GM12865 (cell line): Measurements from ENCODE around the gene DPYSL4.

Experiments used
- DNase-seq: peaks from one replicate; pipeline ENCODE4 v3.0.0; 2010; ENCODE audit warnings: low read depth
- H3K4me3 ChIP-seq: 2 replicates; pipeline ENCODE4 v1.5.1; 2011; ENCODE audit warnings: mild to moderate bottlenecking, low read depth, low read length, control low read depth
- TF ChIP-seq, protein P1 (sequence below): IDR thresholded peaks from 2 replicates; pipeline ENCODE4 v1.5.1; 2011; ENCODE audit warnings: low read length, control low read depth, low read depth, inconsistent platforms; ENCODE audit not compliant: insufficient read depth; ENCODE audit errors: missing control alignments

DPYSL4 gene

DNA sequence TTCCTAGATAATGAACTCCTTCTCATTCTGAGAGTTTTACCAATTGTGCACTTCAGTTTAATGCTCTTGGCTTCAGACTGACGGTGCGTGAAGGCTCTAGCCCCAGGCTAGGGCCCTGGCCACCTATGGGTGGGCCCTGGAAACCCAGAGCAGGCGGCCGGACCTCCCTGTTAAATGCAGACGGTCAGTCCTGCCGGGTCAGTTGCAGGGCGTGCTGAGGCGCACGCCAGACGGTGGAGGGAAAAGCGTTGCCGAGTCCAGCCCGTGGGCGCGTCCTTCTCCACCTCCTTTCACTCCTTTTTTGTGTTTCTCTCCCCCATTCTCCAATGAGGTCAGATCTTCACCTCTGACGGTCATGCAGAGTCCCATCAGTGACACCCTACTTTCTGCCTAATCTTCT is 2.3 kb downstream of the DPYSL4 start:
- TF ChIP-seq, protein P1, sequence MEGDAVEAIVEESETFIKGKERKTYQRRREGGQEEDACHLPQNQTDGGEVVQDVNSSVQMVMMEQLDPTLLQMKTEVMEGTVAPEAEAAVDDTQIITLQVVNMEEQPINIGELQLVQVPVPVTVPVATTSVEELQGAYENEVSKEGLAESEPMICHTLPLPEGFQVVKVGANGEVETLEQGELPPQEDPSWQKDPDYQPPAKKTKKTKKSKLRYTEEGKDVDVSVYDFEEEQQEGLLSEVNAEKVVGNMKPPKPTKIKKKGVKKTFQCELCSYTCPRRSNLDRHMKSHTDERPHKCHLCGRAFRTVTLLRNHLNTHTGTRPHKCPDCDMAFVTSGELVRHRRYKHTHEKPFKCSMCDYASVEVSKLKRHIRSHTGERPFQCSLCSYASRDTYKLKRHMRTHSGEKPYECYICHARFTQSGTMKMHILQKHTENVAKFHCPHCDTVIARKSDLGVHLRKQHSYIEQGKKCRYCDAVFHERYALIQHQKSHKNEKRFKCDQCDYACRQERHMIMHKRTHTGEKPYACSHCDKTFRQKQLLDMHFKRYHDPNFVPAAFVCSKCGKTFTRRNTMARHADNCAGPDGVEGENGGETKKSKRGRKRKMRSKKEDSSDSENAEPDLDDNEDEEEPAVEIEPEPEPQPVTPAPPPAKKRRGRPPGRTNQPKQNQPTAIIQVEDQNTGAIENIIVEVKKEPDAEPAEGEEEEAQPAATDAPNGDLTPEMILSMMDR, result no peak
- no peak for DNase-seq
- no peak overlapping the region for H3K4me3 ChIP-seq

DNA sequence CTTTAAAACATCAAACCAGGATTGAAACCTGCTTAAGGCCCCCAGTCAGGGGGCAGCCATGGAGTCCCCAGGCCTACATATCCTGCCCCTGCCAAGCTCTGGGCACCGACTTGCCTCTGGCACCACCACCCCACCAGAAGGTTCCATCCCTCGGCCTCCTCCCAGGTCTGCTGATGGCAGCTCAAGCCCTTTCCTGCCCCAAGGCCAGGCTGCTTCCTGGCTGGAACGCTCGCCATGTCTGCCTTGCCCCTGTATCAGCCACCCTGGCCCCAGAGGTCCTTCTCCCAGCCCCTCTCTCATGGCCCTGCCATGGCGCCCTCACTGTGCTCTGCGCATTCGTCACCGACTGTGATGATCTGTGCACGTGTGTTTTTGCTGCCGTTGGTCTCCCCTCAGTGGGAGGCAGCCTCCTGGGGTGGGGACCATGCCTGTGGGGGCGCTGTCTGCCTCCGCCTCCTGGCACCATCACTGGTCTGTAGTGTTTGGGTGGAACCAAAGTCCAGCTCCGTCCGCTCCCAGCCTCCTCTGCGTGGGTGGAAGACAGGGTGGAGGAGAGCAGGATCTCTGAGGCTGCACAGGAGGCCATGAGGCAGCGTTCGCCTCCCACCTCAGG is 3.2 kb downstream of the DPYSL4 start:
- TF ChIP-seq, protein P1, result no peak
- no peak for DNase-seq
- no peak overlapping the region for H3K4me3 ChIP-seq

DNA sequence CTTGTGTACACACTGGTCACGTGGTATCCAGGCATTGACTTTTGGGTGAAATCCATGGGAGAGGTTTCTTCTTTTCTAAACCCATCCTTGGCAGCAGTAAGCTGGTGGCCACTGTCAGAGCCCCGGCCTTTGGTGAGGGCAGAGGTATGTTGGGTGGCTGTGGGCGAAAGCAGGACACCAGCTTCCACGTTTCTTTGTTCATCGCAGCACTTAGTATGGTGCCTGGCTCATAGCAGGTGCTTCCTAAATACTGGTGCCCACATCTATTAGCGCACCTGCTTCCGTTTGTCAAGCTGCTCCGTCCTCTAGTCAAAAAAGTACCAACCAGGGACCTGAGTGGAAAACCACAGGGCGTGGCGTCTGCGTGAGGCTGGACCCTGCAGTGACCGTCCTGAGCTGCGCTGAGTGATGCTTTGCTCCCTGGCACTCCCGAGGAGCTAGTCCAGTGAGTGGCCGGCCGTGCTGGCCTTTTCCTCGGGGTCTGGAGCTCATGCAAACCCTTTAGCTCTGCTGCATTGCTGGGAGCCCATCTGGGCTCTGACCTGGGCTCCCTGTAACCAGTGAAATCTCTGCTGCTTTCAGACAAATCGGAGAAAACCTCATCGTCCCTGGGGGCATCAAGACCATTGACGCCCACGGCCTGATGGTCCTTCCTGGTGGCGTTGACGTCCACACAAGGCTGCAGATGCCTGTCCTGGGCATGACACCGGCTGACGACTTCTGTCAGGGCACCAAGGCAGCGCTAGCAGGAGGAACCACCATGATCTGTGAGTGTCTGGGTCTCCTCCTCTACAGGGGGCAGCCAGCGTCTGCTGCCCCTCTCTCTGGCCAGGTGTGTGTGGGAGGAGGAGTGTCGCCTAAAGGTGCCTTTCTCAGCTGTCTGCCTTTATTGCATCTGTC is 5.6 kb downstream of the DPYSL4 start:
- TF ChIP-seq, protein P1, result no peak
- no peak for DNase-seq
- H3K4me3 ChIP-seq, result no peak overlapping the region

DNA sequence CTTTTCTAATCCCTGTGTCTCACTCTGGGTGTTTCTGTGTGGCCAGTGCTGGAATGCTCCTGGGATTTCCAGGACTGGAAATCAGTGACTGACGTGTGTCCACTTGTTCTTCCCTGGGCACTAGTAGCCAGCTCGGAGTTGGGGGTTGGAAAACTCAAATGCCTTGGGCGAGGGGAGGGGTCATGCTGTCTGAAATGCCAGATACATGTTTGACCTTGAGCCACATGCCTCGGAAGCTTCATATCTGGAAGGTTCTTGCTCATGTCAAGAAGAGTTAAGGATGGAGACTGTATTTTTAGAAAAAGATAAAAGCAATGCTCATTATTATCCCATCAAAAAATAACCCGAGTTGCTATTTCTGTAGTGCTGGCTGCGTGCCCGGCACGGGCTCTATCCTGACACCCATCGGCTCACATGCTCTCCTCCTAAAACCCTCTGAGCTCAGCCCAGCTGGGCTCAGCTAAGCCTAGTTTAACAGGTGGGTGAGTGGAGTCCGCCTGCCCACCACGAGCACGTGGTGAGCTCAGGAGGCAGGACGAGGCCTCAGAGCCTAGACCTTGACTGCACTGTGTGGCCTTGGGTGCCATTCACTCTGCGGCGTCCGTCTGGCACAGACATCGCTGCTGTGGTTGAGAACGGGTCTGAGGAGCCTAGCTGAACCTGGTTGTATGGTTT is 6.4 kb downstream of the DPYSL4 start:
- DNase-seq, result no peak
- TF ChIP-seq, protein P1, result no peak
- H3K4me3 ChIP-seq, result no peak overlapping the region

DNA sequence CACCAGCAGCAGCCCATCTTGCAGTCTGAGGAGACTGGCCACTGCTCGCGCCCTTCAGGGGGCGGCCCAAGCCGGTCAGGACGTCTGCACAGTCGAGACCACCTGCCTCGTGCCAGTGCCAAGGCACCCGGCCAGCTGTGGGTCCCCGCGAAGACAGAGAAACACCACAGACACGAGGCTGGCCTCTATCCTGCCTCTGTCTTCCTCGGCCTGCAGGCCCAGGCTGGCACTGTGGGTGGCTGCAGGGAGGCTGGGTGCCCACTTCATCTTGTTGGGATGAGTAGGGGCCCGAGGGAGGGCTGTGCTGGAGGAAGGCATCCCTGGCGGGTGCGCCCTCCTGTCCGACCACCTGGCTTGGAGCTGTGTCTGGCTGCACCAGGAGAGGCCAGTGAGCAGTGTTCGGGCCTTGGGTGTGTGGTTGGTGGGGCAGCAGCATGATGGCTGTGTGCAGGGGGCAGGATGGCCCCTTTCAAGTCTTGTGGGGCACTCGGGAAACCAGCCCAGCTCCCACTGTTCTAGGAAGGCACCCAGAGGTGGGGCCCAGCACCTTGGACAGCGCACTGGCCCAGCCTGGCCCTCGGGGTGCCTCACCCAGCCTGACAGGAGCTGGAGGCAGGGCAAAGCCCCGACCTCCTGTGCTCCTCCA is 7.3 kb downstream of the DPYSL4 start:
- DNase-seq, result no peak
- TF ChIP-seq, protein P1, result no peak
- no peak overlapping the region for H3K4me3 ChIP-seq

DNA sequence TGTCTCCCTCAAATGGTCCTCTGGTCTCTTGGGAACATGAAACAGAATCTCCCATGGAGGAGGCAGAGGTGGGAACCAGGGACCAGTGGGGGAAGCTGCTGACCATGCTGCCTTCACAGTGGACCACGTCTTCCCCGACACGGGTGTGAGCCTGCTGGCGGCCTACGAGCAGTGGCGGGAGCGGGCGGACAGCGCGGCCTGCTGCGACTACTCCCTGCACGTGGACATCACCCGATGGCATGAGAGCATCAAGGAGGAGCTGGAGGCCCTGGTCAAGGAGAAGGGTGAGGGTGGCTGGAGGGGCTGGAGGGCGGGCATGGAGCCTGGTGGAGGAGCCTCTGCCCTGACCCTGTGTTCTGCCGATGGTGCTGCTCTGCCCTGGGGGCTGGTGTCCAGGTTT is 8.0 kb downstream of the DPYSL4 start:
- TF ChIP-seq, protein P1, result no peak
- no peak overlapping the region for H3K4me3 ChIP-seq
- DNase-seq, result no peak
